Measurements from ENCODE around the gene SUN2.
A peak's percentile ranks its signal among the peaks of the same experiment; 100 is the strongest.

SUN2 gene

GRCh38 chr22:38696606-38697424 lies 59.0 kb downstream of the SUN2 start:
- DNase-seq (ENCODE audit: low read depth), result peak; percentile 80

- no peak for DNase-seq (ENCODE audit: low read depth)
Measured at GRCh38 chr22:38694940-38695339, 60.9 kb downstream of the SUN2 start.

GRCh38 chr22:38694049-38694448 lies 61.7 kb downstream of the SUN2 start:
- no peak for DNase-seq (ENCODE audit: low read depth)

GRCh38 chr22:38689651-38690050 lies 66.1 kb downstream of the SUN2 start:
- DNase-seq (ENCODE audit: low read depth), result no peak

GRCh38 chr22:38685761-38686160 lies 70.0 kb downstream of the SUN2 start:
- DNase-seq (ENCODE audit: low read depth), result no peak

- DNase-seq (ENCODE audit: low read depth), result no peak
Measured at GRCh38 chr22:38684895-38685294, 70.9 kb downstream of the SUN2 start.

Data from HS-5 (cell line).